Aorta (tissue), 5 donors: ENCODE results near the gene TMEM26. TPM values are rescaled to one million over a fixed set of nuclear protein-coding genes. Genes with fewer than 3 reads are reported as not detected.

ENCODE experiments used
- ATAC-seq: fragments of 200-7000 bp; cut with Tn5 transposase; one replicate; pipeline ENCODE4 v1.9.1; 2022; ENCODE audit warnings: moderate library complexity; ENCODE audit not compliant: low FRiP score
- DNase-seq, 2 donors: peaks; one replicate each; pipeline ENCODE4 v3.0.0-alpha.2; 2020
- H3K27ac ChIP-seq, 2 donors: one replicate each; pipeline ENCODE4 v1.5.1; 2013; ENCODE audit warnings: low read length in 2 of 2, mild to moderate bottlenecking in 2 of 2, moderate library complexity in 2 of 2, control low read depth in 1 of 2, inconsistent platforms in 1 of 2, low read depth in 1 of 2
- H3K27me3 ChIP-seq, 2 donors: one replicate each; pipeline ENCODE4 v1.6.1; 2013; ENCODE audit warnings: control low read depth in 1 of 2, low read length in 1 of 2, mild to moderate bottlenecking in 1 of 2, moderate library complexity in 1 of 2; ENCODE audit not compliant: insufficient read depth in 2 of 2, control insufficient read depth in 1 of 2
- H3K36me3 ChIP-seq, 2 donors: one replicate each; pipeline ENCODE4 v1.6.1; 2013; ENCODE audit warnings: control low read depth in 1 of 2, low read length in 1 of 2, mild to moderate bottlenecking in 1 of 2; ENCODE audit not compliant: insufficient read depth in 2 of 2, control insufficient read depth in 1 of 2
- H3K4me1 ChIP-seq, 2 donors: one replicate each; pipeline ENCODE4 v1.6.1; 2013; ENCODE audit warnings: low read length in 2 of 2, control low read depth in 1 of 2, mild to moderate bottlenecking in 1 of 2, moderate library complexity in 1 of 2; ENCODE audit not compliant: insufficient read depth in 2 of 2, control insufficient read depth in 1 of 2
- H3K4me3 ChIP-seq, 2 donors: one replicate each; pipeline ENCODE4 v1.5.1; 2013; ENCODE audit warnings: low read length in 2 of 2, control low read depth in 1 of 2, mild to moderate bottlenecking in 1 of 2
- H3K9me3 ChIP-seq: one replicate; pipeline ENCODE4 v1.6.1; 2013; ENCODE audit warnings: mild to moderate bottlenecking, low read length; ENCODE audit not compliant: control insufficient read depth
- WGBS, 2 donors: extraction: QIAGEN DNeasy Blood & Tissue Kit; methylation state at CpG; one replicate each; pipeline ENCODE4 v1.1.7; 2013; 5-methylcytosine and 5-hydroxymethylcytosine counted together
- intact Hi-C, 2 donors: fragments of 100-400 bp; cut with DNase I; formaldehyde crosslinking; loops; one replicate each; pipeline versions ENCODE4 v1.14.2 to v1.15.0; 2022
- polyA plus RNA-seq, 2 donors: library from polyadenylated mRNA; stranded (reverse); fragments of 200-250 nt; gene quantifications; one replicate each; pipeline ENCODE4 v1.2.3, GENCODE V29; 2013
- total RNA-seq, 2 donors: library from RNA; stranded (reverse); fragmentation: NEBNext Ultra II Directional; extraction: Animal tissue kit (Norgen Biotek cat#: 25700); gene quantifications; one replicate each; pipeline ENCODE4 v1.2.1, GENCODE V29; 2021
- donor health status: healthy with polysubstance abuse.
- donor health status: Bipolar disorder and iron deficiency.
- donor health status: DM: no; HTN: no; CAD: no.
- donor health status: DM: no; HTN: no; CAD: no.
- donor health status: DM: yes; HTN: yes; CAD: no.

The TMEM26 gene
- total and polyA plus RNA-seq, 4 donors, result 0.25 to 1.3 (median 0.58) TPM

- 75 to 76% methylated on average over 4 of the region's 4 CpGs for WGBS, 2 donors
- H3K36me3 ChIP-seq, result no peaks in the 10 kb centered on the region
- intact Hi-C loops, result no loop called here
- no peak overlapping the region for H3K27ac ChIP-seq
- H3K4me1 ChIP-seq, result no peaks in the 10 kb centered on the region
- H3K9me3 ChIP-seq, result no peaks in the 10 kb centered on the region
- no peak overlapping the region for H3K4me3 ChIP-seq
- no peaks in the 10 kb centered on the region for H3K27me3 ChIP-seq
- no peak for DNase-seq
- ATAC-seq, result no peak
Measured at GRCh38 chr10:61478621-61479312, 25.6 kb upstream of the TMEM26 start.

GRCh38 chr10:61477451-61477850 lies 24.3 kb upstream of the TMEM26 start:
- 41 to 48% methylated on average over 1 of the region's 1 CpG for WGBS, 2 donors

GRCh38 chr10:61476529-61476928 lies 23.3 kb upstream of the TMEM26 start:
- intact Hi-C loops, result no loop called here
- Histone ChIP-seq H3K9me3 (no peaks in the 10 kb centered on the region), H3K4me3 (no peak overlapping the region), H3K36me3 (no peaks in the 10 kb centered on the region), H3K4me1 (no peaks in the 10 kb centered on the region), H3K27me3 (no peaks in the 10 kb centered on the region), H3K27ac (no peak overlapping the region)
- WGBS, 2 donors, result 79 to 87% methylated on average over 1 of the region's 1 CpG
- DNase-seq (no peak), ATAC-seq (no peak)

More at GRCh38 chr10:61477451-61477850, 24.3 kb upstream of the TMEM26 start:
- H3K9me3 ChIP-seq, result no peaks in the 10 kb centered on the region
- no peak overlapping the region for H3K27ac ChIP-seq
- no peak for DNase-seq
- no peak for ATAC-seq
- no peaks in the 10 kb centered on the region for H3K4me1 ChIP-seq
- H3K4me3 ChIP-seq, result no peak overlapping the region
- no peaks in the 10 kb centered on the region for H3K36me3 ChIP-seq
- H3K27me3 ChIP-seq, result no peaks in the 10 kb centered on the region
- intact Hi-C loops, result no loop called here

GRCh38 chr10:61475449-61475873 lies 22.3 kb upstream of the TMEM26 start:
- no peak for ATAC-seq
- intact Hi-C loops, result no loop called here
- DNase-seq, result no peak
- H3K4me3 ChIP-seq, result no peak overlapping the region
- H3K9me3 ChIP-seq, result no peaks in the 10 kb centered on the region
- 70 to 71% methylated on average over 3 of the region's 3 CpGs for WGBS, 2 donors
- H3K27ac ChIP-seq, result no peak overlapping the region
- no peaks in the 10 kb centered on the region for H3K4me1 ChIP-seq
- H3K27me3 ChIP-seq, result no peaks in the 10 kb centered on the region
- no peaks in the 10 kb centered on the region for H3K36me3 ChIP-seq

GRCh38 chr10:61472090-61472674 lies 19.0 kb upstream of the TMEM26 start:
- WGBS, 2 donors, result 63 to 82% methylated on average over 5 of the region's 5 CpGs

GRCh38 chr10:61471491-61471890 lies 18.3 kb upstream of the TMEM26 start:
- Histone ChIP-seq H3K4me1 (no peaks in the 10 kb centered on the region), H3K36me3 (no peaks in the 10 kb centered on the region), H3K27ac (no peak overlapping the region), H3K27me3 (no peaks in the 10 kb centered on the region), H3K4me3 (no peak overlapping the region), H3K9me3 (no peaks in the 10 kb centered on the region)
- 45 to 61% methylated on average over 2 of the region's 2 CpGs for WGBS, 2 donors
- ATAC-seq (no peak), DNase-seq (no peak)
- intact Hi-C loops, result no loop called here

More at GRCh38 chr10:61472090-61472674, 19.0 kb upstream of the TMEM26 start:
- DNase-seq (no peak), ATAC-seq (no peak)
- no peaks in the 10 kb centered on the region for H3K9me3 ChIP-seq
- intact Hi-C loops, result no loop called here
- no peaks in the 10 kb centered on the region for H3K27me3 ChIP-seq
- H3K4me1 ChIP-seq, result no peaks in the 10 kb centered on the region
- no peak overlapping the region for H3K4me3 ChIP-seq
- H3K27ac ChIP-seq, result no peak overlapping the region
- no peaks in the 10 kb centered on the region for H3K36me3 ChIP-seq

- no peak overlapping the region for H3K4me3 ChIP-seq
- intact Hi-C loops, result no loop called here
- no peak for DNase-seq
- no peaks in the 10 kb centered on the region for H3K27me3 ChIP-seq
- ATAC-seq, result no peak
- H3K4me1 ChIP-seq, result no peaks in the 10 kb centered on the region
- WGBS, 2 donors, result 95 to 96% methylated on average over 2 of the region's 2 CpGs
- no peaks in the 10 kb centered on the region for H3K36me3 ChIP-seq
- H3K27ac ChIP-seq, result no peak overlapping the region
- H3K9me3 ChIP-seq, result no peaks in the 10 kb centered on the region
Measured at GRCh38 chr10:61470740-61471139, 17.6 kb upstream of the TMEM26 start.

- WGBS, 2 donors, result 95 to 97% methylated on average over 3 of the region's 3 CpGs
- Histone ChIP-seq H3K36me3 (no peaks in the 10 kb centered on the region), H3K9me3 (no peaks in the 10 kb centered on the region), H3K27ac (no peak overlapping the region), H3K4me1 (peaks cover 0 to 2% of the 10 kb centered on the region in 2 donors), H3K27me3 (no peaks in the 10 kb centered on the region), H3K4me3 (no peak overlapping the region)
- intact Hi-C loops, result no loop called here
- no peak for DNase-seq
- ATAC-seq, result no peak
Measured at GRCh38 chr10:61465901-61466632, 12.9 kb upstream of the TMEM26 start.

- H3K27ac ChIP-seq, result no peak overlapping the region
- DNase-seq (no peak), ATAC-seq (no peak)
- peaks cover 0 to 2% of the 10 kb centered on the region in 2 donors for H3K4me1 ChIP-seq
- H3K27me3 ChIP-seq, result no peaks in the 10 kb centered on the region
- intact Hi-C loops, result no loop called here
- no peaks in the 10 kb centered on the region for H3K36me3 ChIP-seq
- H3K4me3 ChIP-seq, result no peak overlapping the region
- H3K9me3 ChIP-seq, result no peaks in the 10 kb centered on the region
Measured at GRCh38 chr10:61465171-61465496, 12.0 kb upstream of the TMEM26 start.
